GM23338 (cell line): ENCODE measurements around the gene AKTIP. TPM values are rescaled to one million over a fixed set of nuclear protein-coding genes. Genes with fewer than 3 reads are reported as not detected.

Experiments
- ATAC-seq: fragments of 200-7000 bp; cut with Tn5 transposase; 3 replicates; pipeline ENCODE4 v1.9.1; 2020
- DNase-seq: peaks from one replicate; pipeline ENCODE4 v3.0.0-alpha.2; 2015; ENCODE audit warnings: low spot score
- H2AFZ ChIP-seq: fragments of 200-600 bp; sonication (generic); 2 replicates; pipeline ENCODE4 v1.8.0; 2016; ENCODE audit warnings: antibody characterized with exemption, mild to moderate bottlenecking, moderate library complexity
- H3F3A ChIP-seq: fragments of 200-600 bp; sonication (generic); replicated peaks from 2 replicates; pipeline ENCODE4 v1.8.0; 2017; ENCODE audit warnings: antibody characterized with exemption, mixed run types, low read depth
- H3K27ac ChIP-seq: fragments of 200-600 bp; sonication (generic); 2 replicates; pipeline ENCODE4 v1.6.1; 2016; ENCODE audit warnings: low read depth
- H3K27me3 ChIP-seq: fragments of 200-600 bp; sonication (generic); 2 replicates; pipeline ENCODE4 v1.8.0; 2016; ENCODE audit warnings: mild to moderate bottlenecking, mixed run types, moderate library complexity; ENCODE audit not compliant: insufficient read depth
- H3K36me3 ChIP-seq: fragments of 200-600 bp; sonication (generic); 2 replicates; pipeline ENCODE4 v1.8.0; 2016; ENCODE audit warnings: mild to moderate bottlenecking; ENCODE audit not compliant: insufficient read depth
- H3K4me1 ChIP-seq: fragments of 200-600 bp; sonication (generic); 2 replicates; pipeline ENCODE4 v1.8.0; 2016; ENCODE audit warnings: mild to moderate bottlenecking, moderate library complexity; ENCODE audit not compliant: insufficient read depth
- H3K4me2 ChIP-seq: fragments of 200-600 bp; sonication (generic); 2 replicates; pipeline ENCODE4 v1.7.1; 2017; ENCODE audit warnings: mixed run types
- H3K4me3 ChIP-seq: fragments of 200-600 bp; sonication (generic); 2 replicates; pipeline ENCODE4 v1.6.1; 2016; ENCODE audit warnings: mixed run types
- H3K79me2 ChIP-seq: fragments of 200-600 bp; sonication (generic); replicated peaks from 2 replicates; pipeline ENCODE4 v1.8.0; 2017; ENCODE audit warnings: mild to moderate bottlenecking; ENCODE audit not compliant: insufficient read depth
- H3K9me2 ChIP-seq: fragments of 200-600 bp; sonication (generic); 2 replicates; pipeline ENCODE4 v1.8.0; 2017; ENCODE audit not compliant: insufficient read depth
- H4K20me1 ChIP-seq: fragments of 200-600 bp; sonication (generic); replicated peaks from 2 replicates; pipeline ENCODE4 v1.8.0; 2017; ENCODE audit warnings: mild to moderate bottlenecking; ENCODE audit not compliant: insufficient read depth
- H3K27ac Mint-ChIP-seq: 2 replicates; pipeline ENCODE4 v1.8.0; 2020; ENCODE audit warnings: inconsistent platforms, mild to moderate bottlenecking, moderate library complexity, mixed read lengths
- H3K27me3 Mint-ChIP-seq: 3 replicates; pipeline ENCODE4 v1.8.0; 2022; ENCODE audit warnings: low read depth, mild to moderate bottlenecking, moderate library complexity, mixed read lengths, inconsistent platforms; ENCODE audit not compliant: insufficient read depth, poor library complexity
- H3K36me3 Mint-ChIP-seq: 3 replicates; pipeline ENCODE4 v1.8.0; 2021; ENCODE audit warnings: low read depth, mild to moderate bottlenecking, inconsistent platforms, moderate library complexity, mixed read lengths
- H3K4me1 Mint-ChIP-seq: 3 replicates; pipeline ENCODE4 v1.8.0; 2020; ENCODE audit warnings: mild to moderate bottlenecking, inconsistent platforms, mixed read lengths
- H3K4me3 Mint-ChIP-seq: 3 replicates; pipeline ENCODE4 v1.8.0; 2021; ENCODE audit warnings: moderate library complexity, mild to moderate bottlenecking, inconsistent platforms, mixed read lengths
- H3K9me3 Mint-ChIP-seq: 3 replicates; pipeline ENCODE4 v1.8.0; 2020; ENCODE audit warnings: moderate library complexity, mild to moderate bottlenecking, inconsistent platforms, mixed read lengths
- CREB1 ChIP-seq: fragments of 250-450 bp; sonication (Bioruptor Pico); IDR thresholded peaks from 2 replicates; pipeline ENCODE4 v1.5.0; 2020; ENCODE audit warnings: low read depth, mild to moderate bottlenecking, moderate library complexity
- EZH2 ChIP-seq: fragments of 200-600 bp; sonication (generic); IDR thresholded peaks from one replicate; pipeline ENCODE4 v1.8.0; 2017; ENCODE audit warnings: antibody characterized with exemption, mild to moderate bottlenecking, low read depth; ENCODE audit not compliant: unreplicated experiment
- EZH2phosphoT487 ChIP-seq: fragments of 200-600 bp; sonication (generic); IDR thresholded peaks from one replicate; pipeline ENCODE4 v1.8.1; 2018; ENCODE audit warnings: antibody characterized with exemption; ENCODE audit not compliant: unreplicated experiment
- NANOG ChIP-seq: IDR thresholded peaks from 2 replicates; pipeline ENCODE4 v1.6.1; 2016; ENCODE audit warnings: antibody characterized with exemption, borderline replicate concordance
- POLR2AphosphoS5 ChIP-seq: IDR thresholded peaks from 2 replicates; pipeline ENCODE4 v1.6.1; 2016; ENCODE audit warnings: antibody characterized with exemption, low read depth
- STAT1 ChIP-seq: IDR thresholded peaks from one replicate; pipeline ENCODE4 v1.6.1; 2016; ENCODE audit warnings: antibody characterized with exemption; ENCODE audit not compliant: unreplicated experiment
- ZNF114 ChIP-seq: fragments of 250-450 bp; sonication (Bioruptor Pico); IDR thresholded peaks from 2 replicates; pipeline ENCODE4 v1.5.0; 2020; ENCODE audit warnings: mild to moderate bottlenecking, moderate library complexity
- ZNF331 ChIP-seq: fragments of 250-450 bp; sonication (Bioruptor Pico); IDR thresholded peaks from 2 replicates; pipeline ENCODE4 v1.5.0; 2020; ENCODE audit warnings: low read depth, mild to moderate bottlenecking, moderate library complexity
- polyA plus RNA-seq: library from polyadenylated mRNA; unstranded; fragments of >200 nt; fragmentation: Nextera tagmentation; extraction: Ambion mirVana; gene quantifications from 2 replicates; pipeline ENCODE4 v1.2.1, GENCODE V29; 2016
- total RNA-seq: library from RNA; depleted of rRNA; stranded (reverse); fragments of >200 nt; shearing (Covaris generic); gene quantifications from 2 replicates; pipeline ENCODE4 v1.2.3, GENCODE V29; 2014
- TF ChIP-seq, protein P1 (sequence below): IDR thresholded peaks from 2 replicates; pipeline ENCODE4 v1.6.1; 2016; ENCODE audit warnings: antibody characterized with exemption
- TF ChIP-seq, protein P2 (sequence below): IDR thresholded peaks from one replicate; pipeline ENCODE4 v1.6.1; 2018; ENCODE audit warnings: antibody characterized with exemption; ENCODE audit not compliant: unreplicated experiment
- TF ChIP-seq, protein P3 (sequence below), 2 experiments: fragments of 200-600 bp in 1 of 2; sonication (generic) in 1 of 2; conservative IDR thresholded peaks; 2 replicates each; pipeline versions ENCODE4 v1.5.1 to v1.6.1; 2016 to 2017; ENCODE audit warnings: antibody characterized with exemption in 2 of 2, low read depth in 2 of 2, mild to moderate bottlenecking in 2 of 2, moderate library complexity in 1 of 2

The AKTIP gene
- total and polyA plus RNA-seq, 2 experiments from 2014 or later: 17.3 to 21.6 TPM

DNA sequence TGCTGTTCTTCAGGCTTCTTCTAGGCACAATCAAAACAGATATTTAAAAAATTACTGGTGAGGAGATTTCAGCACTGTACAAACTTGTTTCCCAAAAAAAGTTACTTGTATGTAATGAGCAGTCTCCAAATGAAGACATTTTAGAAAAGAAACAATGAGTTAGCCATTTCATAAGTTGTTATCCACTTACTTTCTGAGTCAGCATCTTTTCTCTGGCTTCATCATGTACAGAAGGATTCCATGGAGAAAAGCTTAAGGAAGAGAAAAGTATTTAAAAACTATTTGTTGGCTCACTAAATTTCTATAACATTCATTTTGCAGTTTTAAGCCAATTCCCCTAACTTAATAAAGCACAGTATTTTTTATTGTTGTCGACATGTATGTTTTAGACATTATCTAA is 10.5 kb downstream of the AKTIP start:
- Histone ChIP-seq H4K20me1 (no peaks in the 10 kb centered on the region), H3K9me2 (no peaks in the 10 kb centered on the region), H3K4me2 (no peak overlapping the region), H3K4me1 (no peaks in the 10 kb centered on the region), H3K27me3 (no peaks in the 10 kb centered on the region), H3K4me3 (no peak overlapping the region), H3F3A (no peaks in the 10 kb centered on the region), H3K79me2 (no peaks in the 10 kb centered on the region), H3K36me3 (peaks cover 46% of the 10 kb centered on the region), H2AFZ (no peak overlapping the region), H3K27ac (no peak overlapping the region)
- no peak for ATAC-seq
- TF ChIP-seq ZNF114 (CRISPR knock-in tag) (no peak), EZH2 (no peak), ZNF331 (CRISPR knock-in tag) (no peak), POLR2AphosphoS5 (no peak), CREB1 (CRISPR knock-in tag) (no peak), STAT1 (no peak), EZH2phosphoT487 (no peak), NANOG (no peak)
- TF ChIP-seq, protein P1, sequence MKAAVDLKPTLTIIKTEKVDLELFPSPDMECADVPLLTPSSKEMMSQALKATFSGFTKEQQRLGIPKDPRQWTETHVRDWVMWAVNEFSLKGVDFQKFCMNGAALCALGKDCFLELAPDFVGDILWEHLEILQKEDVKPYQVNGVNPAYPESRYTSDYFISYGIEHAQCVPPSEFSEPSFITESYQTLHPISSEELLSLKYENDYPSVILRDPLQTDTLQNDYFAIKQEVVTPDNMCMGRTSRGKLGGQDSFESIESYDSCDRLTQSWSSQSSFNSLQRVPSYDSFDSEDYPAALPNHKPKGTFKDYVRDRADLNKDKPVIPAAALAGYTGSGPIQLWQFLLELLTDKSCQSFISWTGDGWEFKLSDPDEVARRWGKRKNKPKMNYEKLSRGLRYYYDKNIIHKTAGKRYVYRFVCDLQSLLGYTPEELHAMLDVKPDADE: no peak
- TF ChIP-seq, protein P2, sequence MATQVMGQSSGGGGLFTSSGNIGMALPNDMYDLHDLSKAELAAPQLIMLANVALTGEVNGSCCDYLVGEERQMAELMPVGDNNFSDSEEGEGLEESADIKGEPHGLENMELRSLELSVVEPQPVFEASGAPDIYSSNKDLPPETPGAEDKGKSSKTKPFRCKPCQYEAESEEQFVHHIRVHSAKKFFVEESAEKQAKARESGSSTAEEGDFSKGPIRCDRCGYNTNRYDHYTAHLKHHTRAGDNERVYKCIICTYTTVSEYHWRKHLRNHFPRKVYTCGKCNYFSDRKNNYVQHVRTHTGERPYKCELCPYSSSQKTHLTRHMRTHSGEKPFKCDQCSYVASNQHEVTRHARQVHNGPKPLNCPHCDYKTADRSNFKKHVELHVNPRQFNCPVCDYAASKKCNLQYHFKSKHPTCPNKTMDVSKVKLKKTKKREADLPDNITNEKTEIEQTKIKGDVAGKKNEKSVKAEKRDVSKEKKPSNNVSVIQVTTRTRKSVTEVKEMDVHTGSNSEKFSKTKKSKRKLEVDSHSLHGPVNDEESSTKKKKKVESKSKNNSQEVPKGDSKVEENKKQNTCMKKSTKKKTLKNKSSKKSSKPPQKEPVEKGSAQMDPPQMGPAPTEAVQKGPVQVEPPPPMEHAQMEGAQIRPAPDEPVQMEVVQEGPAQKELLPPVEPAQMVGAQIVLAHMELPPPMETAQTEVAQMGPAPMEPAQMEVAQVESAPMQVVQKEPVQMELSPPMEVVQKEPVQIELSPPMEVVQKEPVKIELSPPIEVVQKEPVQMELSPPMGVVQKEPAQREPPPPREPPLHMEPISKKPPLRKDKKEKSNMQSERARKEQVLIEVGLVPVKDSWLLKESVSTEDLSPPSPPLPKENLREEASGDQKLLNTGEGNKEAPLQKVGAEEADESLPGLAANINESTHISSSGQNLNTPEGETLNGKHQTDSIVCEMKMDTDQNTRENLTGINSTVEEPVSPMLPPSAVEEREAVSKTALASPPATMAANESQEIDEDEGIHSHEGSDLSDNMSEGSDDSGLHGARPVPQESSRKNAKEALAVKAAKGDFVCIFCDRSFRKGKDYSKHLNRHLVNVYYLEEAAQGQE: no peak
- peaks cover 3% of the 10 kb centered on the region for H3K27me3 Mint-ChIP-seq
- no peak overlapping the region for H3K4me3 Mint-ChIP-seq
- H3K9me3 Mint-ChIP-seq: no peaks in the 10 kb centered on the region
- DNase-seq: no peak
- H3K36me3 Mint-ChIP-seq: peaks cover 62% of the 10 kb centered on the region
- no peaks in the 10 kb centered on the region for H3K4me1 Mint-ChIP-seq
- H3K27ac Mint-ChIP-seq: no peak overlapping the region

DNA sequence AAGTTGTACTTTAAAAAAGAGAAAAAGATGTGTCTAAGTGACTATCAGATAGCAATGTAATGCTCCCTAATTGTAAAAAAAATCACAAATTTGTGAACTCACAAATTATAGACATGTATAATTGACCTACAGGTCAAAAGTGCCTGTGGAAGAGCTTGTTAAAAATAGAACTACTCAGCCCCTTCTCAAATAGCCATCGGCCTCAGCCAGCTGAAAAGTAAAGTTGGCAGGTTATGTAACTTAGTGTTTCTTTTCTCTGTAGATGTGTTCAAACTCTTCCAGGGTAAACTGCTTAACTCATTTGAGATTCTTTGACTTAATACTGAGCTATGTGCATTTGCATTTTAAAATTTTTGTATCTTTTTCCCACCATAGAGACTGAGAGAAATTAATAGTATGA is 13.3 kb downstream of the AKTIP start:
- Mint-ChIP-seq H3K27ac (no peak overlapping the region), H3K36me3 (peaks cover 70% of the 10 kb centered on the region), H3K9me3 (peaks cover 15% of the 10 kb centered on the region), H3K4me1 (no peaks in the 10 kb centered on the region), H3K27me3 (peaks cover 3% of the 10 kb centered on the region), H3K4me3 (no peak overlapping the region)
- no peaks in the 10 kb centered on the region for H3K79me2 ChIP-seq
- no peak overlapping the region for H3K4me3 ChIP-seq
- no peak overlapping the region for H3K4me2 ChIP-seq
- H3K4me1 ChIP-seq: no peaks in the 10 kb centered on the region
- H4K20me1 ChIP-seq: no peaks in the 10 kb centered on the region
- H3K36me3 ChIP-seq: peaks cover 64% of the 10 kb centered on the region
- DNase-seq (no peak), ATAC-seq (no peak)
- no peaks in the 10 kb centered on the region for H3K27me3 ChIP-seq
- no peaks in the 10 kb centered on the region for H3K9me2 ChIP-seq
- no peak overlapping the region for H3K27ac ChIP-seq
- no peaks in the 10 kb centered on the region for H3F3A ChIP-seq
- H2AFZ ChIP-seq: no peak overlapping the region
- no peak for TF ChIP-seq EZH2
- TF ChIP-seq, protein P3, sequence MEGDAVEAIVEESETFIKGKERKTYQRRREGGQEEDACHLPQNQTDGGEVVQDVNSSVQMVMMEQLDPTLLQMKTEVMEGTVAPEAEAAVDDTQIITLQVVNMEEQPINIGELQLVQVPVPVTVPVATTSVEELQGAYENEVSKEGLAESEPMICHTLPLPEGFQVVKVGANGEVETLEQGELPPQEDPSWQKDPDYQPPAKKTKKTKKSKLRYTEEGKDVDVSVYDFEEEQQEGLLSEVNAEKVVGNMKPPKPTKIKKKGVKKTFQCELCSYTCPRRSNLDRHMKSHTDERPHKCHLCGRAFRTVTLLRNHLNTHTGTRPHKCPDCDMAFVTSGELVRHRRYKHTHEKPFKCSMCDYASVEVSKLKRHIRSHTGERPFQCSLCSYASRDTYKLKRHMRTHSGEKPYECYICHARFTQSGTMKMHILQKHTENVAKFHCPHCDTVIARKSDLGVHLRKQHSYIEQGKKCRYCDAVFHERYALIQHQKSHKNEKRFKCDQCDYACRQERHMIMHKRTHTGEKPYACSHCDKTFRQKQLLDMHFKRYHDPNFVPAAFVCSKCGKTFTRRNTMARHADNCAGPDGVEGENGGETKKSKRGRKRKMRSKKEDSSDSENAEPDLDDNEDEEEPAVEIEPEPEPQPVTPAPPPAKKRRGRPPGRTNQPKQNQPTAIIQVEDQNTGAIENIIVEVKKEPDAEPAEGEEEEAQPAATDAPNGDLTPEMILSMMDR (conservative IDR thresholded peaks at IDR 0.05; ENCODE audit: low read depth in 2 of 2): no peak
